NCI-H2107 (cell line): ENCODE results near the gene SIDT1.
"Not testable (repeated sequence)": the region's sequence is repeated elsewhere in the genome, so short reads cannot be mapped to it uniquely, and the experiment has no call there.

ENCODE experiments used
- DNase-seq: peaks from one replicate; lab custom pipeline; 2025; lab: John Stamatoyannopoulos, UW

Gene SIDT1

GRCh38 chr3:113634782-113635474, 102.6 kb downstream of the SIDT1 start:
- peak; percentile 4 for DNase-seq

- DNase-seq = not testable (repeated sequence)
These were observed 103.7 kb downstream of the SIDT1 start for GRCh38 chr3:113636034-113636433.

- no peak for DNase-seq
These were observed 105.4 kb downstream of the SIDT1 start for GRCh38 chr3:113637756-113638155.

GRCh38 chr3:113638910-113639309, 106.6 kb downstream of the SIDT1 start:
- DNase-seq = no peak

- DNase-seq = no peak
These were observed 111.2 kb downstream of the SIDT1 start for GRCh38 chr3:113643583-113643982.

GRCh38 chr3:113648524-113648923, 116.2 kb downstream of the SIDT1 start:
- no peak for DNase-seq

GRCh38 chr3:113649174-113649845, 117.0 kb downstream of the SIDT1 start:
- DNase-seq = no peak

GRCh38 chr3:113654310-113654709, 122.0 kb downstream of the SIDT1 start:
- no peak for DNase-seq

- no peak for DNase-seq
These were observed 122.5 kb downstream of the SIDT1 start for GRCh38 chr3:113654851-113655250.

GRCh38 chr3:113658107-113658506, 125.8 kb downstream of the SIDT1 start:
- no peak for DNase-seq

- DNase-seq = no peak
These were observed 126.8 kb downstream of the SIDT1 start for GRCh38 chr3:113659101-113659541.

GRCh38 chr3:113659996-113660395, 127.6 kb downstream of the SIDT1 start:
- DNase-seq = no peak

- DNase-seq = no peak
These were observed 128.1 kb downstream of the SIDT1 start for GRCh38 chr3:113660458-113660857.

- no peak for DNase-seq
These were observed 128.5 kb downstream of the SIDT1 start for GRCh38 chr3:113660896-113661295.

- DNase-seq = no peak
These were observed 130.5 kb downstream of the SIDT1 start for GRCh38 chr3:113662824-113663223.

- no peak for DNase-seq
These were observed 131.0 kb downstream of the SIDT1 start for GRCh38 chr3:113663324-113663750.

GRCh38 chr3:113663761-113664160, 131.4 kb downstream of the SIDT1 start:
- DNase-seq = no peak

- no peak for DNase-seq
These were observed 132.3 kb downstream of the SIDT1 start for GRCh38 chr3:113664523-113665094.

GRCh38 chr3:113668015-113668414, 135.7 kb downstream of the SIDT1 start:
- DNase-seq = no peak

GRCh38 chr3:113673593-113673992, 141.2 kb downstream of the SIDT1 start:
- DNase-seq = no peak

- DNase-seq = no peak
These were observed 143.9 kb downstream of the SIDT1 start for GRCh38 chr3:113676261-113676660.

GRCh38 chr3:113677737-113678136, 145.4 kb downstream of the SIDT1 start:
- no peak for DNase-seq

- DNase-seq = no peak
These were observed 146.4 kb downstream of the SIDT1 start for GRCh38 chr3:113678773-113679172.
